Measurements from ENCODE around the gene SNURF.
"Not testable (repeated sequence)": the region's sequence is repeated elsewhere in the genome, so short reads cannot be mapped to it uniquely, and the experiment has no call there.

DNA sequence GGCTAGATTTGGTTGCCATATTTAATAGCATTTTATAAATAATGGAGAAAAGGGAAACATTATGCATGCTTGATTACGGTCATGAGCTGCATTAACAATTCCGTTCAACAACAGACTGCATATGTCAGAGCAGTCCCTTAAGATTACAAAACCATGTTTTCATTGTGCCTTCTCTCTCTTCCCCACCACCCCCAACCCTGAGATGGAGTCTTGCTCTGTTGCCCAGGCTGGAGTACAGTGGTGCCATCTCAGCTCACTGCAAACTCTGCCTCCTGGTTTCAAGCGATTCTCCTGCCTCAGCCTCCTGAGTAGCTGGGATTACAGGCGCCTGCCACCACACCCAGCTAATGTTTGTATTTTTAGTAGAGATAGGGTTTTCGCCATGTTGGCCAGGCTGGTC is 17.9 kb downstream of the SNURF start:
- TF ChIP-seq, protein P1, sequence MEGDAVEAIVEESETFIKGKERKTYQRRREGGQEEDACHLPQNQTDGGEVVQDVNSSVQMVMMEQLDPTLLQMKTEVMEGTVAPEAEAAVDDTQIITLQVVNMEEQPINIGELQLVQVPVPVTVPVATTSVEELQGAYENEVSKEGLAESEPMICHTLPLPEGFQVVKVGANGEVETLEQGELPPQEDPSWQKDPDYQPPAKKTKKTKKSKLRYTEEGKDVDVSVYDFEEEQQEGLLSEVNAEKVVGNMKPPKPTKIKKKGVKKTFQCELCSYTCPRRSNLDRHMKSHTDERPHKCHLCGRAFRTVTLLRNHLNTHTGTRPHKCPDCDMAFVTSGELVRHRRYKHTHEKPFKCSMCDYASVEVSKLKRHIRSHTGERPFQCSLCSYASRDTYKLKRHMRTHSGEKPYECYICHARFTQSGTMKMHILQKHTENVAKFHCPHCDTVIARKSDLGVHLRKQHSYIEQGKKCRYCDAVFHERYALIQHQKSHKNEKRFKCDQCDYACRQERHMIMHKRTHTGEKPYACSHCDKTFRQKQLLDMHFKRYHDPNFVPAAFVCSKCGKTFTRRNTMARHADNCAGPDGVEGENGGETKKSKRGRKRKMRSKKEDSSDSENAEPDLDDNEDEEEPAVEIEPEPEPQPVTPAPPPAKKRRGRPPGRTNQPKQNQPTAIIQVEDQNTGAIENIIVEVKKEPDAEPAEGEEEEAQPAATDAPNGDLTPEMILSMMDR (IDR thresholded peaks at IDR 0.05; ENCODE audit: insufficient read depth, low read depth, low read length): not testable (repeated sequence)
- TF ChIP-seq EZH2 (IDR thresholded peaks at IDR 0.05; ENCODE audit: insufficient read depth, low read length): not testable (repeated sequence)
